BLaER1 (cell line): ENCODE results near the gene BCAT1.
A peak's percentile ranks its signal among the peaks of the same experiment; 100 is the strongest.

Experiments used
- H3K27ac ChIP-seq: shearing (Covaris generic); formaldehyde crosslinking; 2 replicates; pipeline ENCODE4 v1.8.1; 2022
- H3K27me3 ChIP-seq: shearing (Covaris generic); formaldehyde crosslinking; 2 replicates; pipeline ENCODE4 v1.8.1; 2022
- H3K36me3 ChIP-seq: shearing (Covaris generic); formaldehyde crosslinking; 2 replicates; pipeline ENCODE4 v1.8.1; 2022
- H3K4me1 ChIP-seq: shearing (Covaris generic); formaldehyde crosslinking; 2 replicates; pipeline ENCODE4 v1.8.1; 2022
- H3K4me2 ChIP-seq: shearing (Covaris generic); formaldehyde crosslinking; 2 replicates; pipeline ENCODE4 v1.8.1; 2022
- H3K4me3 ChIP-seq: shearing (Covaris generic); formaldehyde crosslinking; 2 replicates; pipeline ENCODE4 v1.8.1; 2022
- H3K9ac ChIP-seq: shearing (Covaris generic); formaldehyde crosslinking; 2 replicates; pipeline ENCODE4 v1.8.1; 2022
- H3K9me3 ChIP-seq: shearing (Covaris generic); formaldehyde crosslinking; 2 replicates; pipeline ENCODE4 v1.8.1; 2022
- H4K20me1 ChIP-seq: shearing (Covaris generic); formaldehyde crosslinking; 2 replicates; pipeline ENCODE4 v1.8.1; 2022
- Cebpa-rat ChIP-seq: shearing (Covaris generic); IDR thresholded peaks from 2 replicates; pipeline ENCODE4 v1.8.1; 2022

Gene BCAT1

GRCh38 chr12:24835377-24835776 lies 113.5 kb downstream of the BCAT1 start:
- Histone ChIP-seq H3K27ac (no peak overlapping the region), H3K9me3 (no peaks in the 10 kb centered on the region; the same call in 1 of the 2 replicates), H3K4me2 (no peak overlapping the region), H3K27me3 (no peaks in the 10 kb centered on the region), H3K4me3 (no peak overlapping the region), H3K36me3 (peaks cover 95% of the 10 kb centered on the region), H3K9ac (no peak overlapping the region), H3K4me1 (peaks cover 17% of the 10 kb centered on the region; the same call in 1 of the 2 replicates), H4K20me1 (0 out of 2 replicates have a peak, but pooled peaks cover 20% of the 10 kb centered on the region)
- no peak for TF ChIP-seq Cebpa-rat

- Histone ChIP-seq H3K9ac (no peak overlapping the region), H3K4me1 (peaks cover 8% of the 10 kb centered on the region; the same call in 1 of the 2 replicates), H3K4me3 (no peak overlapping the region), H3K4me2 (no peak overlapping the region), H3K36me3 (peaks cover 95% of the 10 kb centered on the region), H3K27me3 (no peaks in the 10 kb centered on the region), H4K20me1 (0 out of 2 replicates have a peak, but pooled peaks cover 8% of the 10 kb centered on the region), H3K9me3 (no peaks in the 10 kb centered on the region; the same call in 1 of the 2 replicates), H3K27ac (no peak overlapping the region)
- TF ChIP-seq Cebpa-rat: no peak
Observed at GRCh38 chr12:24833513-24833912, 115.4 kb downstream of the BCAT1 start.

- H3K36me3 ChIP-seq: peaks cover 99% of the 10 kb centered on the region
Observed at GRCh38 chr12:24823808-24824515, 124.9 kb downstream of the BCAT1 start.

GRCh38 chr12:24822121-24822899 lies 126.6 kb downstream of the BCAT1 start:
- Histone ChIP-seq H4K20me1 (0 out of 2 replicates have a peak, but pooled peaks cover 5% of the 10 kb centered on the region), H3K9ac (no peak overlapping the region), H3K36me3 (peaks cover 97% of the 10 kb centered on the region), H3K27ac (no peak overlapping the region), H3K9me3 (no peaks in the 10 kb centered on the region), H3K4me3 (no peak overlapping the region), H3K27me3 (no peaks in the 10 kb centered on the region), H3K4me2 (no peak overlapping the region), H3K4me1 (peaks cover under 1% of the 10 kb centered on the region; the same call in 1 of the 2 replicates)
- no peak for TF ChIP-seq Cebpa-rat

More at GRCh38 chr12:24823808-24824515, 124.9 kb downstream of the BCAT1 start:
- H3K27ac ChIP-seq: no peak overlapping the region
- H3K4me2 ChIP-seq: no peak overlapping the region
- H3K9ac ChIP-seq: no peak overlapping the region
- no peaks in the 10 kb centered on the region for H3K27me3 ChIP-seq
- no peaks in the 10 kb centered on the region for H3K4me1 ChIP-seq
- no peaks in the 10 kb centered on the region for H3K9me3 ChIP-seq
- no peak for TF ChIP-seq Cebpa-rat
- H3K4me3 ChIP-seq: no peak overlapping the region
- no peaks in the 10 kb centered on the region for H4K20me1 ChIP-seq

- Histone ChIP-seq H3K4me1 (peaks cover 7% of the 10 kb centered on the region), H3K9ac (no peak overlapping the region), H4K20me1 (peaks cover 5% of the 10 kb centered on the region; the same call in 1 of the 2 replicates), H3K9me3 (no peaks in the 10 kb centered on the region), H3K4me3 (no peak overlapping the region), H3K4me2 (no peak overlapping the region), H3K36me3 (peaks cover 97% of the 10 kb centered on the region), H3K27me3 (no peaks in the 10 kb centered on the region), H3K27ac (no peak overlapping the region)
- TF ChIP-seq Cebpa-rat: no peak
Observed at GRCh38 chr12:24821691-24822090, 127.2 kb downstream of the BCAT1 start.

- no peaks in the 10 kb centered on the region for H3K27me3 ChIP-seq
- peaks cover 5% of the 10 kb centered on the region; the same call in 1 of the 2 replicates for H4K20me1 ChIP-seq
- H3K4me2 ChIP-seq: no peak overlapping the region
- H3K4me1 ChIP-seq: peaks cover 15% of the 10 kb centered on the region
- TF ChIP-seq Cebpa-rat: no peak
- H3K9me3 ChIP-seq: no peaks in the 10 kb centered on the region
- no peak overlapping the region for H3K27ac ChIP-seq
- H3K4me3 ChIP-seq: no peak overlapping the region
- H3K9ac ChIP-seq: no peak overlapping the region
- peaks cover 97% of the 10 kb centered on the region for H3K36me3 ChIP-seq
Observed at GRCh38 chr12:24820872-24821271, 128.0 kb downstream of the BCAT1 start.

- Histone ChIP-seq H3K9me3 (no peaks in the 10 kb centered on the region), H3K4me2 (no peak overlapping the region), H4K20me1 (peaks cover 13% of the 10 kb centered on the region; the same call in 1 of the 2 replicates), H3K9ac (no peak overlapping the region), H3K4me3 (no peak overlapping the region), H3K27ac (no peak overlapping the region), H3K4me1 (peaks cover 39% of the 10 kb centered on the region), H3K36me3 (peaks cover 85% of the 10 kb centered on the region), H3K27me3 (no peaks in the 10 kb centered on the region)
- TF ChIP-seq Cebpa-rat: no peak
Observed at GRCh38 chr12:24818351-24818750, 130.6 kb downstream of the BCAT1 start.

- no peaks in the 10 kb centered on the region for H3K9me3 ChIP-seq
- peaks cover 79% of the 10 kb centered on the region for H3K36me3 ChIP-seq
- H3K4me2 ChIP-seq: peak overlapping the region; percentile 69
- peak overlapping the region; percentile 64 for H3K9ac ChIP-seq
- peaks cover 13% of the 10 kb centered on the region; the same call in 1 of the 2 replicates for H4K20me1 ChIP-seq
- peak overlapping the region; percentile 61; the same call in 1 of the 2 replicates for H3K27ac ChIP-seq
- H3K4me3 ChIP-seq: no peak overlapping the region
- H3K27me3 ChIP-seq: no peaks in the 10 kb centered on the region
- no peak for TF ChIP-seq Cebpa-rat
- H3K4me1 ChIP-seq: peaks cover 39% of the 10 kb centered on the region
Observed at GRCh38 chr12:24815114-24815423, 133.8 kb downstream of the BCAT1 start.

GRCh38 chr12:24814379-24815113 lies 134.4 kb downstream of the BCAT1 start:
- peaks cover 79% of the 10 kb centered on the region for H3K36me3 ChIP-seq
- peak overlapping the region; percentile 69 for H3K4me2 ChIP-seq
- H3K9me3 ChIP-seq: 0 out of 2 replicates have a peak, but pooled peaks cover 1% of the 10 kb centered on the region
- H3K4me1 ChIP-seq: peaks cover 39% of the 10 kb centered on the region
- TF ChIP-seq Cebpa-rat: no peak
- H3K27ac ChIP-seq: peak overlapping the region; percentile 61; the same call in 1 of the 2 replicates
- peaks cover 13% of the 10 kb centered on the region; the same call in 1 of the 2 replicates for H4K20me1 ChIP-seq
- H3K9ac ChIP-seq: peak overlapping the region; percentile 64
- no peaks in the 10 kb centered on the region for H3K27me3 ChIP-seq
- H3K4me3 ChIP-seq: no peak overlapping the region
